ENCODE measurements around the gene SCN2B.
A peak's percentile ranks its signal among the peaks of the same experiment; 100 is the strongest.

Gene SCN2B

GRCh38 chr11:118175993-118176777 is at the start of gene SCN2B:
Gene SCN2B (minus strand): TSS chr11:118176639. CDS start chr11:118176431, 208 bp downstream.
- no peak for DNase-seq (ENCODE audit: low read depth in 4 of 4, low spot score in 1 of 4)

- no peak for DNase-seq (ENCODE audit: low read depth in 4 of 4, low spot score in 1 of 4)
These were observed 48.2 kb upstream of the SCN2B start, which contains the start of gene JAML for GRCh38 chr11:118224511-118225188. Gene JAML (minus strand): TSS chr11:118225011. CDS start chr11:118214866, 10,145 bp downstream.

GRCh38 chr11:118223992-118224391 is 47.6 kb upstream of the SCN2B start:
- DNase-seq (ENCODE audit: low read depth in 4 of 4, low spot score in 1 of 4): no peak

GRCh38 chr11:118223570-118223969 is 47.1 kb upstream of the SCN2B start:
- DNase-seq (ENCODE audit: low read depth in 4 of 4, low spot score in 1 of 4): no peak

- no peak for DNase-seq (ENCODE audit: low read depth in 4 of 4, low spot score in 1 of 4)
These were observed 46.0 kb upstream of the SCN2B start for GRCh38 chr11:118222437-118222836.

DNA sequence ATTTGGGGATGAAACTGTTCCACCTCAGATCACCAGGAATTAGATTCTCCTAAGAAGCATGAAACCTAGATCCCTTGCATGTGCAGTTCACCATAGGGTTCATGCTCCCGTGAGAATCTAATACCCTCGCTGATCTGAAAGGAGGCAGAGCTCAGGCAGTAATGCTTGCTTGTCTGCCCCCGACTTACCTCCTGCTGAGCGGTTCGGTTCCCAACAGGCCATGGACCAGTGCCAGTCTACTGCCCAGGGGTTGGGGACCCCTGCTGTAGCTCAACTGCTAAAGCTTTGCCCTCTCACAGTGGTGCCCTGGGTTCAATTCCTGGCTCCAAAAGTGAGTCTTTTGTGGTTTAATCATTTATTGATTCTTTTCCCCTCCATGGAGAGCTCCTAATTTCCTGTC is 45.0 kb upstream of the SCN2B start:
- DNase-seq (ENCODE audit: low read depth in 4 of 4, low spot score in 1 of 4): no peak

GRCh38 chr11:118219732-118220131 is 43.3 kb upstream of the SCN2B start:
- no peak for DNase-seq (ENCODE audit: low read depth in 4 of 4, low spot score in 1 of 4)

GRCh38 chr11:118219244-118219643 is 42.8 kb upstream of the SCN2B start:
- DNase-seq (ENCODE audit: low read depth in 4 of 4, low spot score in 1 of 4): no peak

DNA sequence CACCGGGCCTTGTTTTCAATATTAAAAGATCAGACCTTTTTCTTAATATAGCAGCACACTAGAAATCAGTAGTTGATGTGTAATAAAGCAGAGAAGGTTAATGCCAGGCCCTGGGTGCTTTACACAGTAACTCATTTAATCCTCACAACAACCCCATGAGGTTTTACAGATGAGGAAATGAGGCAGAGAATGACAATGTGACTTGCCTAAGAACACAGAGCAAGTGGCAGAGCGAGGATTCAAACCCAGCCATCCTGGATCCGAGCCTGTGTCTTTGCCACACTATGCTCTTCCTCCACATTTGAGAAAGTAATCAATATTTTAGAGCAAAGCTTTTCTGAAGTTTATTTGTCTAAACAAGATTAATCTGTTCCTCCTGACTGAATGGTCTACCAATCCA is 41.1 kb upstream of the SCN2B start:
- DNase-seq (ENCODE audit: low read depth in 4 of 4, low spot score in 1 of 4): no peak

DNA sequence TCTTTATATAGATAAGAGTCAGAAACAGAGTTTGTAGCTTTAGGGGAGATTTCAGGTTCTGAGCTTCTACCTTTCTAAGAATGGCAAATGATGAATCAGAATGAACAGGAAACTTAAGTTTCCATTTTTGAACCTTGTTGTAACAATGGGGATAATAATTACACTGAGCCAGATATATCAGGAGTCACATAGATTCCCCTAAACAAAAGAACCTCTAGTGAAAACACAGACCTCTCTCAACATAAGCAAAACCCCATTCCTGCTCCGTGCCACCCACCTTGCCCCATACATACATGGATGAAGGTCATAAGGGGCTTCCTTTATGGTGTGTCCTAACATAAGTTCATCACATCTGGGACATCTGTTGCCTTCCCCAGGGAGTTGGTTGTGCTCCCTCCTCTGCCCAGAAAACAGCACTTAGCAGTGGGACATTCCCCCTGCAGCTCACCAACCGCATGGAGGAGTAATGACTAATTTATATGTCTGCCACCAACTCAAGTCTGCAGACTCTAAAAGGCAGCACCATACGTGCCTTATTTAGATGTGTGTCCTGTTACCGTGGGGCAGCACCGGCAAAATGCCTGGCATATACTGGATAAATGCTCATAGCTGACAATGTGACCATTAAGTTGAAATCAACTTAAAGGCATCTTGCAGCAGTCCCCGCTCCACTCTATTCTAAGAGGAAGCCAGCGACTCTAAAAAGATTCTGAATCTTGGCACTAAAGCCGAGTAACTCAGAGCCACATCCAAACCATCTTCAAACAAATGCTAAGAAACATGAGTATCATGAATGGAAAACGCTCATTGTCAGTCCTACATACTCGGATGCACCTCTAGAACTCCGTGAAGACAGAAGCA is 40.4 kb upstream of the SCN2B start:
- peak in 1 of 4 experiments; percentile 50 for DNase-seq (ENCODE audit: low read depth in 4 of 4, low spot score in 1 of 4)

DNA sequence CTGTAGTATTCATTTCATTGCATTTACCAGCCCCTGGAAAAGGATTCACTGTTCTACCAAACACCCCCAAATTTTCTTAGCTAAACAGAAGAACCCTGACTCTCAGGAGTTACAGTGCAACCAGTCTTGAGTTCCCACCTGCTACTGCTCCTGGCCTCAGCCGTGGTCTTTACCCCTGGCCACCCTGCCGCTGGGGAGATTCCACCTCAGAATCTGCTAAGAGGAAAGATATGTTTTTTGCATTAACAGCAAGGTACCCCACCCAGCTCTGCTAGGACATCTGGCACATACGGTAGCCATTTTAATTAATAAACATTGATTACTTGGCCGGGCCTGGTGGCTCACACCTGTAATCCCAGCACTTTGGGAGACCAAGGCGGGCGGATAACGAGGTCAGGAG is 39.3 kb upstream of the SCN2B start:
- no peak for DNase-seq (ENCODE audit: low read depth in 4 of 4, low spot score in 1 of 4)

GRCh38 chr11:118215262-118215661 is 38.8 kb upstream of the SCN2B start:
- DNase-seq (ENCODE audit: low read depth in 4 of 4, low spot score in 1 of 4): no peak

GRCh38 chr11:118214210-118214914 is 37.9 kb upstream of the SCN2B start:
- DNase-seq (ENCODE audit: low read depth in 4 of 4, low spot score in 1 of 4): no peak

DNA sequence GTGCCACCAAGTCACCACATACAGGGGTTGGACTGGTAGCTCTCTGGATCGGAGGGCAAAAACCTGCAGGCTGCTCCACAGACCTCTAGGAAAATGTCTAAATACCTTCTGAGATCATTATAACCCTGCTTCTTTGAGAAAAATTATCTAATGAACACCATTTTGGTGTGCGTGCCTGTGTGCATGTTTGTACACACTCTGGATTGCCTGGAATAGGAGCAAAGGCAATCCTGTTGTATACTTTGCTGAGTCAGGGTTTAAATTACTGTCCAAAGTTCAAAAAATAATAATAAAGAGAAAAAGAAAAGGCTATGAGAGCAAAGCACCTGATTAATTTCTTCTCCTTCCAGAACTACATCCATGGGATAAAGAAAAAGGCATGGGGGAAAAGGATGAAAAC is 37.3 kb upstream of the SCN2B start:
- DNase-seq (ENCODE audit: low read depth in 4 of 4, low spot score in 1 of 4): no peak

GRCh38 chr11:118213201-118213600 is 36.8 kb upstream of the SCN2B start:
- DNase-seq (ENCODE audit: low read depth in 4 of 4, low spot score in 1 of 4): no peak

DNA sequence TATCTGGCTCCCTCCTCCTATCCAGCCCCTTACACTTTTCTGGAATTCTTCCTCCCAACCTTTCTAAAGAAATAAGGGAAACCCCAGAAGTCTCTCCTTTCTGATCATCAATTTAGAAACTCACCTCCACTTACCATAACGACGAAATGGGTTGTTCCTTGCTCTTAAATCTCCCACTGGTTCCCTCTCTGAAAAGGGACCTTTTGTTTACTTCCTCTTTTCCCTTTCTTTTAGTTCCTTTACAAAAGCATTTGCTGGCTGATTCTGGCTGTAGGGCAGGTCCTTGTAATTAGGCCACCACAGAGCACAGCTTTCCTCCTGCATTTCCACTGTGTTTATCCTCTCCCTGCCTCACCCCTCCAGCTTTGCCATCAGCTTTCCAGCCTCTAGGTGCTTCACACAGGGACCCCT is 36.3 kb upstream of the SCN2B start:
- no peak for DNase-seq (ENCODE audit: low read depth in 4 of 4, low spot score in 1 of 4)

GRCh38 chr11:118212131-118212725 is 35.8 kb upstream of the SCN2B start:
- no peak for DNase-seq (ENCODE audit: low read depth in 4 of 4, low spot score in 1 of 4)

DNA sequence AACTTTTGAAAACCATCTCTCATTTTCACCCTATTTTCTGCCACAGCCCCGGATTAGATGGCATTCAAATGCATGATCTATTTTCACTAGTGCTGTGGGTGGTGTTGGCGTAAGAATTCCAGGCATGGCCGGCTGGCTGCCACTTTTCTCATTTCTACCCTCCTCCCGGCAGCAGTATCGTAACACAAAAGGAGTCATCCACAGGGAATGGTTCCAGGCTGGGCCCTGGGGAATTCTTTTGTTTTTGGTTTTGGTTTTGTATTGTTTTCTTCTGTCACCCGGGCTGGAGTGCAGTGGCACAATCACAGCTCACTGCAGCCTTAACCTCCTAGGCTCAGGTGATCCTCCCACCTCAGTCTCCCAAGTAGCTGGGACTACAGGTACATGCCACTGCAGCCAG is 34.6 kb upstream of the SCN2B start:
- DNase-seq (ENCODE audit: low read depth in 4 of 4, low spot score in 1 of 4): no peak

DNA sequence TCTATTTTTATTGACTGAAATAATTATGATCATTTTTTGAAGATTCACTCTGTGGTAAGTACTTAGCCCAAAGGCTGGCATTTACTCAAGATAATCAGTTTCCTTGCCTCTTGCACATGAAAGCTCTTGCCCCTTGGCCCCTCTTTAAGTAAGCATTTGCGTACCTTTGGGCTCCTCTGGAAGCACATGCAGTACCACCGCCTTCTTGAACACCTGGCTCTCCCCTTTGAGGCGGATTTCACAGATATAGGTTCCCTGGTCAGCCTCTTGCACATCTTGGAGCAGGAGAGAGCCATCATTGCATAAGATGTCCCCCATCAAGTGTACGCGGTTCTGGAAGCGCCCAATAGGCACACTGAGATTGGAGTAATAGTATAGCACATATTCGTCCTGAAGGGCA is 33.9 kb upstream of the SCN2B start:
- DNase-seq (ENCODE audit: low read depth in 4 of 4, low spot score in 1 of 4): no peak

- no peak for DNase-seq (ENCODE audit: low read depth in 4 of 4, low spot score in 1 of 4)
These were observed 32.6 kb upstream of the SCN2B start for GRCh38 chr11:118209033-118209432.

DNA sequence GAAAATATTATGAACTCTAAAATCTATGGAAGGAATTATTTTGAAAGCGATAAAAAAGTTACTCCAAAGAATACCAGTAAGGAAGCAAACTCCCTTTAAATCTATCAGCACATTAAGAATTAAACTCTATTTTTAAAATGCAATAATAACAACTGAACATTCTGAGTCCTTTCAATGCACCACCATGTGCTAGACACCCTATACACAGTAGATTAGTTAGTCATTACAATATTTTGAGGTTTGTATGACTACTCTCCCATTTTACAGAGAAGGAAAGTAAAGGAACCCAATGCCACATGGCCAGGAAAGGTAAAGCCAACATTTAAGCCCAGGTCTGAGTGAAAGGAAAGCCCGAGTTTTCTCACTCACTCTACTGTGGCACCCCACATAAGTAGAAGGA is 30.6 kb upstream of the SCN2B start:
- no peak for DNase-seq (ENCODE audit: low read depth in 4 of 4, low spot score in 1 of 4)
